Stomach (tissue), 9 donors: ENCODE measurements around the gene KAT14. TPM values are rescaled to one million over a fixed set of nuclear protein-coding genes. Genes with fewer than 3 reads are reported as not detected.

ENCODE experiments used
- DNase-seq, 2 donors: peaks; one replicate each; pipeline versions ENCODE4 v3.0.0 to v3.0.0-alpha.2; 2013 to 2019
- H3K27ac ChIP-seq, 5 donors: fragments of 200-600 bp in 4 of 5; sonication (generic) in 4 of 5; one replicate each; pipeline ENCODE4 v1.5.1; 2013 to 2019; ENCODE audit warnings: mild to moderate bottlenecking in 1 of 5, moderate library complexity in 1 of 5
- H3K27me3 ChIP-seq, 3 donors: fragments of 200-600 bp; sonication (generic); one replicate each; pipeline ENCODE4 v1.5.1; 2017 to 2019; ENCODE audit warnings: mixed run types in 1 of 3
- H3K36me3 ChIP-seq, 4 donors: fragments of 200-600 bp; sonication (generic); 1 replicate in 3 of 4; 2 replicates in 1 of 4; pipeline ENCODE4 v1.5.1; 2016 to 2019
- H3K4me1 ChIP-seq, 4 donors: fragments of 200-600 bp; sonication (generic); one replicate each; pipeline ENCODE4 v1.5.1; 2016 to 2019
- H3K4me3 ChIP-seq, 4 donors: fragments of 200-600 bp; sonication (generic) in 3 of 4; one replicate each; pipeline ENCODE4 v1.5.1; 2016 to 2019; ENCODE audit warnings: mild to moderate bottlenecking in 1 of 4
- H3K9me3 ChIP-seq, 4 donors: fragments of 200-600 bp; sonication (generic); one replicate each; pipeline ENCODE4 v1.5.1; 2016 to 2019
- EP300 ChIP-seq: sonication (generic); formaldehyde crosslinking; IDR thresholded peaks from one replicate; pipeline ENCODE4 v1.6.1; 2017; ENCODE audit warnings: antibody characterized with exemption
- POLR2A ChIP-seq, 4 donors: fragments of 450-650 bp; IDR thresholded peaks; one replicate each; pipeline ENCODE4 v1.6.1; 2016; ENCODE audit warnings: antibody characterized with exemption in 4 of 4, control low read depth in 2 of 4, mild to moderate bottlenecking in 1 of 4, moderate library complexity in 1 of 4
- POLR2AphosphoS5 ChIP-seq, 3 donors: sonication (generic); formaldehyde crosslinking; IDR thresholded peaks; one replicate each; pipeline ENCODE4 v1.6.1; 2016; ENCODE audit warnings: antibody characterized with exemption in 3 of 3
- WGBS, 5 donors: extraction: QIAGEN DNeasy Blood & Tissue Kit in 3 of 5; methylation state at CpG; one replicate each; pipeline versions ENCODE4 v1.1.5 to v1.1.7; 2013 to 2018; 5-methylcytosine and 5-hydroxymethylcytosine counted together
- intact Hi-C: fragments of 100-400 bp; cut with DNase I; formaldehyde crosslinking; loops from one replicate; pipeline ENCODE4 v1.15.1; 2023; ENCODE audit warnings: low total_unique reads
- polyA plus RNA-seq, 3 donors: library from polyadenylated mRNA; stranded (reverse); fragments of 200-250 nt; gene quantifications; one replicate each; pipeline ENCODE4 v1.2.3, GENCODE V29; 2013
- total RNA-seq, 5 donors: library from RNA; depleted of rRNA; stranded (reverse); fragments of >200 nt; gene quantifications; one replicate each; pipeline versions ENCODE4 v1.1.0 to v1.2.3, GENCODE V29; 2014 to 2016
- TF ChIP-seq, protein P1 (sequence below), 7 experiments: fragments of 450-650 bp in 4 of 7; fragments of 200-600 bp in 3 of 7; sonication (generic) in 3 of 7; IDR thresholded peaks; one replicate each; pipeline ENCODE4 v1.5.1; 2016 to 2019; ENCODE audit warnings: antibody characterized with exemption in 7 of 7, control low read depth in 2 of 7, mild to moderate bottlenecking in 1 of 7
- donor health status: healthy with polysubstance abuse.
- donor health status: Bipolar disorder and iron deficiency.
- donor health status: healthy.

Gene KAT14
- total and polyA plus RNA-seq, 8 donors: 0.58 to 35.5 (median 10.9) TPM

DNA sequence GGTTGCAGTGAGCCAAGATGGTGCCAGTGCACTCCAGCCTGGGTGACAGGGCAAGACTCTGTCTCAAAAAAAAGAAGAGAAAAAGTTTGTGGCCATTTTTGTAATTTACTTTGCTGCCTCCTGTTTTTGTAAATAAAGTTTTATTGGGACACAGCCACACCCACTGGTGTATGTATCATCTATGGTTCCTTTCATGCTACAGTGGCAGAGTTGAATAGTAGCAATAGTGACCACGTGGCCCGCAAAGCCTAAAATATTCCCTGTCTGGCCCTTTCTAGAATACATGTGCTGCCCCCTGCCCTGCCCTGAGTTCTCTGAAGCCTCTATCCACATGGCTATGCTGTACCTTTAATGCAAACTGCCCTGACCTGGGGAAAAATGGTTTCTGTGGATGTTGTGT lies 75.3 kb downstream of the KAT14 start:
- WGBS, 5 donors: 85 to 92% (median 89%) methylated on average over 2 of the region's 2 CpGs
- no peak for TF ChIP-seq POLR2AphosphoS5 (IDR thresholded peaks at IDR 0.05)
- TF ChIP-seq, protein P1, sequence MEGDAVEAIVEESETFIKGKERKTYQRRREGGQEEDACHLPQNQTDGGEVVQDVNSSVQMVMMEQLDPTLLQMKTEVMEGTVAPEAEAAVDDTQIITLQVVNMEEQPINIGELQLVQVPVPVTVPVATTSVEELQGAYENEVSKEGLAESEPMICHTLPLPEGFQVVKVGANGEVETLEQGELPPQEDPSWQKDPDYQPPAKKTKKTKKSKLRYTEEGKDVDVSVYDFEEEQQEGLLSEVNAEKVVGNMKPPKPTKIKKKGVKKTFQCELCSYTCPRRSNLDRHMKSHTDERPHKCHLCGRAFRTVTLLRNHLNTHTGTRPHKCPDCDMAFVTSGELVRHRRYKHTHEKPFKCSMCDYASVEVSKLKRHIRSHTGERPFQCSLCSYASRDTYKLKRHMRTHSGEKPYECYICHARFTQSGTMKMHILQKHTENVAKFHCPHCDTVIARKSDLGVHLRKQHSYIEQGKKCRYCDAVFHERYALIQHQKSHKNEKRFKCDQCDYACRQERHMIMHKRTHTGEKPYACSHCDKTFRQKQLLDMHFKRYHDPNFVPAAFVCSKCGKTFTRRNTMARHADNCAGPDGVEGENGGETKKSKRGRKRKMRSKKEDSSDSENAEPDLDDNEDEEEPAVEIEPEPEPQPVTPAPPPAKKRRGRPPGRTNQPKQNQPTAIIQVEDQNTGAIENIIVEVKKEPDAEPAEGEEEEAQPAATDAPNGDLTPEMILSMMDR (IDR thresholded peaks at IDR 0.05): no peak
- no peak for TF ChIP-seq EP300
- no peak for TF ChIP-seq POLR2A (IDR thresholded peaks at IDR 0.05)
- Histone ChIP-seq H3K27ac (no peak overlapping the region), H3K27me3 (no peaks in the 10 kb centered on the region), H3K9me3 (no peaks in the 10 kb centered on the region), H3K36me3 (no peaks in the 10 kb centered on the region), H3K4me1 (no peaks in the 10 kb centered on the region), H3K4me3 (no peak overlapping the region)
- intact Hi-C loops: no loop called here
- no peak for DNase-seq

DNA sequence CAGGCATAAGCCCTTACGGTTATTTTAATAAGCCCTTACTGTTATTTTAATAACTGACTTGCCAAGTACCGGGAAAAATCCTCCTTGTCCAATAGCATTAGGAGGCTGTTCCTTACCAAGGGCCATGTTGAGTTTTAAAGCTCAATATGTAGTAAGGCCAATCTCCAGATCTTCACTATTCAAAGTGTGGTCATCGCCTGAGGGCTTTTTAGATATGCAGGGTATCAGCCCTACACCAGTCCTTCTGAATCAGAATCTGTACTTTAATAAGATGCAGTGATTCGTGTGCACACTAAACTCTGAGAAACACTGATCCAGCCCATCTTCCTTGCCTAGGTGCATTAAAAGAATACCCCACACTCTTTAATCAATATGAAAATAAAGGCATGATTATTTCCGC lies 77.9 kb downstream of the KAT14 start:
- Histone ChIP-seq H3K36me3 (no peaks in the 10 kb centered on the region), H3K27ac (no peak overlapping the region), H3K4me3 (no peak overlapping the region), H3K4me1 (no peaks in the 10 kb centered on the region), H3K27me3 (no peaks in the 10 kb centered on the region), H3K9me3 (no peaks in the 10 kb centered on the region)
- WGBS, 5 donors: 85 to 92% (median 89%) methylated on average over 5 of the region's 5 CpGs
- intact Hi-C loops: no loop called here
- no peak for TF ChIP-seq EP300
- TF ChIP-seq POLR2AphosphoS5 (IDR thresholded peaks at IDR 0.05): no peak
- no peak for TF ChIP-seq POLR2A (IDR thresholded peaks at IDR 0.05)
- TF ChIP-seq, protein P1 (IDR thresholded peaks at IDR 0.05): no peak
- DNase-seq: no peak

GRCh38 chr20:18218280-18218679 lies 80.6 kb downstream of the KAT14 start:
- no peak overlapping the region for H3K27ac ChIP-seq
- no peaks in the 10 kb centered on the region for H3K9me3 ChIP-seq
- H3K27me3 ChIP-seq: no peaks in the 10 kb centered on the region
- whole genome bisulfite sequencing, 5 donors: 76 to 90% (median 86%) methylated on average over 6 of the region's 6 CpGs
- H3K4me1 ChIP-seq: no peaks in the 10 kb centered on the region
- intact Hi-C loops: no loop called here
- H3K36me3 ChIP-seq: no peaks in the 10 kb centered on the region
- TF ChIP-seq POLR2A (IDR thresholded peaks at IDR 0.05): no peak
- no peak for TF ChIP-seq EP300
- TF ChIP-seq, protein P1 (IDR thresholded peaks at IDR 0.05): no peak
- TF ChIP-seq POLR2AphosphoS5 (IDR thresholded peaks at IDR 0.05): no peak
- no peak overlapping the region for H3K4me3 ChIP-seq
- DNase-seq: no peak

- H3K27ac ChIP-seq: no peak overlapping the region
- WGBS, 5 donors: 70 to 80% (median 78%) methylated on average over 5 of the region's 5 CpGs
- intact Hi-C loops: no loop called here
- no peak for DNase-seq
- TF ChIP-seq, protein P1 (IDR thresholded peaks at IDR 0.05): no peak
- TF ChIP-seq POLR2AphosphoS5 (IDR thresholded peaks at IDR 0.05) (no peak), EP300 (no peak), POLR2A (IDR thresholded peaks at IDR 0.05) (no peak)
- no peaks in the 10 kb centered on the region for H3K27me3 ChIP-seq
- H3K36me3 ChIP-seq: no peaks in the 10 kb centered on the region
- H3K4me1 ChIP-seq: peaks cover 8 to 16% (median 11%) of the 10 kb centered on the region in 4 donors
- H3K4me3 ChIP-seq: no peak overlapping the region
- H3K9me3 ChIP-seq: no peaks in the 10 kb centered on the region
Measured at GRCh38 chr20:18223409-18223808, 85.7 kb downstream of the KAT14 start.
